ENCODE data around the gene ZNF606. TPM values are rescaled to one million over a fixed set of nuclear protein-coding genes. Genes with fewer than 3 reads are reported as not detected.
A peak's percentile ranks its signal among the peaks of the same experiment; 100 is the strongest.

The ZNF606 gene
- total RNA-seq: 27.8 and 32.9 TPM in 2 replicates

DNA sequence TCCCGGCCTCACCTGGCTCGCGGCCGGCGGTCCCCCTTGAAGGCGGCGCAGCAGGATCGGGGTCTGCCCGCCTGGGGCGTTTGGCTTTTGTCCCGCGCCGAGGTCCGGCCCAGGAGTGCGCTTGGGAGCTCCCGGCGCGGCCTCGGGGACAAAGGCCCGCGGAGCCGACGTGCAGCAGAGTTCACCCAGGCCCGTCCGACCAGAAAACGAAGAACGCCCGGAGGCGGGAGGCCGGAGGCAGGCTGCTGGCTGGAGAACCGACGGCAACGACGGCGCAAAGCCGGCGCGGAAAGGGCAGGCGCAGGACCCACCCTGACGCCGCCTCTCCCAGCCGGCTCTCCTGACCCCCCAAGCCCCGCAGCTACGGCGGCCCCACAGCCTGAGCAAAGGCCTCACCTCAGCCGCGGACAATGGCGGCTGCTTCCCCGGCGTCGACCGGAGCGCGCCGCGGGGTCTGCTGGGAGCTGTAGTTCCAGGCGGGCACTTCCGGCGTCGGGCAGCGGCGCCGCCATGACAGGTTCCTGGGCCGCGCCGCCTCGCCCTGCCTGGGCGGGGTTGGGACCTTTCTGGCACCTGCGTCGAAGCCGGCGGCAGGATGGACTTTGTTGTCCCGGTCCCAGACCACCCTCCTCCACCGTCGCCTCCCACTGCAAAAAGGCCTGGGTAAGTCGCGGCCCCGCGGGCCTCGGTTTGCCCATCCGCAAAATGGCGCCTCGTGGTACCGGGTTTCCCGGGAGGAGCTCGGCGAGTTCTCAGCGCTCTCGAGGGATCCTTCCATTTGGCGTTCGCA is at the start of gene ZNF606:
ZNF606 (minus strand) TSS at position 437 of the 790 bp plus-strand sequence. CDS start 1,501 bp downstream, outside the sequence.
- TF ChIP-seq, protein P1, sequence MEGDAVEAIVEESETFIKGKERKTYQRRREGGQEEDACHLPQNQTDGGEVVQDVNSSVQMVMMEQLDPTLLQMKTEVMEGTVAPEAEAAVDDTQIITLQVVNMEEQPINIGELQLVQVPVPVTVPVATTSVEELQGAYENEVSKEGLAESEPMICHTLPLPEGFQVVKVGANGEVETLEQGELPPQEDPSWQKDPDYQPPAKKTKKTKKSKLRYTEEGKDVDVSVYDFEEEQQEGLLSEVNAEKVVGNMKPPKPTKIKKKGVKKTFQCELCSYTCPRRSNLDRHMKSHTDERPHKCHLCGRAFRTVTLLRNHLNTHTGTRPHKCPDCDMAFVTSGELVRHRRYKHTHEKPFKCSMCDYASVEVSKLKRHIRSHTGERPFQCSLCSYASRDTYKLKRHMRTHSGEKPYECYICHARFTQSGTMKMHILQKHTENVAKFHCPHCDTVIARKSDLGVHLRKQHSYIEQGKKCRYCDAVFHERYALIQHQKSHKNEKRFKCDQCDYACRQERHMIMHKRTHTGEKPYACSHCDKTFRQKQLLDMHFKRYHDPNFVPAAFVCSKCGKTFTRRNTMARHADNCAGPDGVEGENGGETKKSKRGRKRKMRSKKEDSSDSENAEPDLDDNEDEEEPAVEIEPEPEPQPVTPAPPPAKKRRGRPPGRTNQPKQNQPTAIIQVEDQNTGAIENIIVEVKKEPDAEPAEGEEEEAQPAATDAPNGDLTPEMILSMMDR (IDR thresholded peaks at IDR 0.05): no peak
- Mint-ChIP-seq H3K36me3 (ENCODE audit: low read depth) (peaks cover 87% of the 10 kb centered on the region), H3K27me3 (no peaks in the 10 kb centered on the region), H3K27ac (peak within 1 kb of the TSS; percentile 87), H3K9me3 (peaks cover 35% of the 10 kb centered on the region), H3K4me1 (peaks cover 38% of the 10 kb centered on the region), H3K4me3 (peak within 1 kb of the TSS; percentile 88)
- intact Hi-C loops (cut with micrococcal nuclease): loop anchor here (1.0 to 10.0 kb wide), 9 partner anchors 55 to 424 kb away; partner anchors contain the start of genes ERVK3-1, ZNF135, ZNF256 and ZNF416
- ATAC-seq (ENCODE audit: low read depth): peak; percentile 97
- ChIA-PET CTCF (no interaction called here), POLR2A (interaction anchor here (0.6 to 3.8 kb wide), 34 partner anchors 19 to 1862 kb away, joined by 3 to 41 read pairs (median 5); partner anchors contain the start of genes ZBTB45, ZIK1, ZNF132 and ZNF135)
- peak; percentile 87 for DNase-seq

DNA sequence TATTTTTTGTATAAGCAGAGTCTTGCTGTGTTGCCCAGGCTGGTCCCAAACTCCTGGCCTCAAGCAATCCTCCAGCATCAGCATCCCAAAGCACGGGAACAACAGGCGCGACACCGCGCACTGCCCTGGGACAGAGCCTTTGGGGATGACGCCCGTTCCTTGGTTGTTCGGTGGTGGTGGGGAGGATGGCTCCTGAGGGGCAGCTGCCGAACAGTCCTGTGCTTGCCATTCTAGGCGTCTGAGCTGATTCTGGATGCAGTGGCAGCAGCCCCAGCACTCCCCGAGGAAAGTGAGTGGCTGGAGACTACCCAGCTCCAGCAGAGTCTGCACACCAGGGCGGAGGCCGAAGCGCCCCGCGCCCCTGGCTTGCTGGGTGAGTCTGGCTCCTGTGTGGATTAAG is 49.6 kb upstream of the ZNF606 start:
- Mint-ChIP-seq H3K4me3 (no peak overlapping the region), H3K36me3 (ENCODE audit: low read depth) (no peaks in the 10 kb centered on the region), H3K9me3 (peaks cover 22% of the 10 kb centered on the region), H3K27me3 (peaks cover 13% of the 10 kb centered on the region), H3K4me1 (peaks cover 4% of the 10 kb centered on the region), H3K27ac (no peak overlapping the region)
- POLR2A ChIA-PET: no interaction called here
- CTCF ChIA-PET: no interaction called here
- ATAC-seq (ENCODE audit: low read depth) (no peak), DNase-seq (no peak)
- TF ChIP-seq, protein P1 (IDR thresholded peaks at IDR 0.05): no peak
- intact Hi-C loops (cut with micrococcal nuclease): no loop called here

DNA sequence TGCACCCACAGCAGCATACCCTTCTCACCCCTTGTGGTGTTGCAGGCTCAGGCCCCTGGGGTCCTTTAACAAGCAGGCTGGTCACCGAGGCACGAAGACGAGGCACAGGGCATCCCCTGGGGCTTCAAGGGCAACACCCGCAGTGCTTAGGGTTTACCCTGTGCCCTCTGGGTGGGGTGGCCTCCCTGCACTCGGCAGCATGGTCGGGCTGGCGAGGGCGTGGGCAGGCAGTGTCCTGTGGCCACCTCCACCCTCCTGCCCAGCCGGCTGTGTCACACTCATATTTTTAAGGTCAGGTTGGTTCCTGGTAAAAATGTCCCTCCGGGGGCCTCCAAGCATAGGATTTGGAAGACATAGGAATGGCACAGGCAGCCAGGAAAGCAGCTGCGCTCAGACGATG is 45.1 kb upstream of the ZNF606 start:
- TF ChIP-seq, protein P1 (IDR thresholded peaks at IDR 0.05): no peak
- CTCF ChIA-PET: no interaction called here
- intact Hi-C loops (cut with micrococcal nuclease): no loop called here
- ATAC-seq (ENCODE audit: low read depth) (no peak), DNase-seq (no peak)
- H3K27me3 Mint-ChIP-seq: no peaks in the 10 kb centered on the region
- H3K4me1 Mint-ChIP-seq: no peaks in the 10 kb centered on the region
- peaks cover 29% of the 10 kb centered on the region for H3K9me3 Mint-ChIP-seq
- H3K36me3 Mint-ChIP-seq (ENCODE audit: low read depth): no peaks in the 10 kb centered on the region
- H3K27ac Mint-ChIP-seq: no peak overlapping the region
- POLR2A ChIA-PET: no interaction called here
- H3K4me3 Mint-ChIP-seq: no peak overlapping the region

DNA sequence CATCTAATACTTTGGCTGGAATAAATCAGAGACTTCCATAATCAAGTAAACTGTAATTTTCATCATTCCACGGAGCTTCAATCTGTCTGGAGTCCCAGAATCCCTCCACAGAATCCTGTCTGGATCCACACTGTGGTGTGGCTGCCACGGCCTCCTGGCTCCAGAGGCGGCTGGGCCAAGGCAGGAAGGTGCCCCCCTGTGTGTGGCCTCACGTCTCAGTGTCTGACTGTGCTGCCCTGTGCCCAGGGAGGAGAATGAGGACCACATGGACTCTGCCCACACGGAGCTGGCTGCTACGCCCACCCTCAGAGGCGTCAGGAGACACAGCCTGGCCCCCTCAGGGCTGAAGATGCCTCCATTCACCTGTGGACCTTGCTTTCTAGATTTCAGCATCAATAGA is 44.2 kb upstream of the ZNF606 start:
- ChIA-PET POLR2A (no interaction called here), CTCF (no interaction called here)
- intact Hi-C loops (cut with micrococcal nuclease): no loop called here
- peaks cover 27% of the 10 kb centered on the region for H3K9me3 Mint-ChIP-seq
- H3K27ac Mint-ChIP-seq: no peak overlapping the region
- H3K4me1 Mint-ChIP-seq: no peaks in the 10 kb centered on the region
- TF ChIP-seq, protein P1 (IDR thresholded peaks at IDR 0.05): no peak
- H3K36me3 Mint-ChIP-seq (ENCODE audit: low read depth): no peaks in the 10 kb centered on the region
- no peaks in the 10 kb centered on the region for H3K27me3 Mint-ChIP-seq
- H3K4me3 Mint-ChIP-seq: no peak overlapping the region
- no peak for ATAC-seq (ENCODE audit: low read depth)
- no peak for DNase-seq

DNA sequence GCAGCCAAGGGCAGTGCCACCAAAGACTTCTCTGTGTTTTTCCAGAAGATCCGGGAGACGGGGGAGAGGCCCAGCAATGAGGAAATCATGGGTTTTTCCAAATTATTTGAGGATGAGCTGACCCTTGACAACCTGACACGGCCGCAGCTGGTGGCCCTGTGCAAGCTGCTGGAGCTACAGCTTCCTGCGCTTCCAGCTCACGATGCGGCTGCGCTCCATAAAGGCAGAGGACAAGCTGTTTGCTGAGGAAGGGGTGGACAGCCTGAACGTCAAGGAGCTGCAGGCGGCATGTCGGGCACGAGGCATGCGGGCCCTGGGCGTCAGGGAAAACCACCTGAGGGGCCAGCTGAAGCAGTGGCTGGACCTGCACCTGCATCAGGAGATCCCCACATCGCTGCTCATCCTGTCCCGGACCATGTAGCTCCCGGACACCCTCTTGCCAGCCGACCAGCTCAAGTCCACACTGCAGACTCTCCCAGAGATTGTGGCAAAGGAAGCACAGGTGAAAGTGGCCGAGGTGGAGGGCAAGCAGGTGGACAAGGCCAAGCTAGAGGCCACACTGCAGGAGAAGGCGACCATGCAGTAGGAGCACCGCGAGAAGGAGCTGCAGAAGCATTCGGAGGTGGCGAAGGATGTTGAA is 42.9 kb upstream of the ZNF606 start:
- peaks cover 20% of the 10 kb centered on the region for H3K9me3 Mint-ChIP-seq
- POLR2A ChIA-PET: no interaction called here
- CTCF ChIA-PET: no interaction called here
- H3K27me3 Mint-ChIP-seq: no peaks in the 10 kb centered on the region
- no peak overlapping the region for H3K27ac Mint-ChIP-seq
- H3K4me1 Mint-ChIP-seq: no peaks in the 10 kb centered on the region
- H3K4me3 Mint-ChIP-seq: no peak overlapping the region
- ATAC-seq (ENCODE audit: low read depth) (no peak), DNase-seq (no peak)
- intact Hi-C loops (cut with micrococcal nuclease): no loop called here
- TF ChIP-seq, protein P1 (IDR thresholded peaks at IDR 0.05): no peak
- H3K36me3 Mint-ChIP-seq (ENCODE audit: low read depth): peaks cover 1% of the 10 kb centered on the region
